OCI-LY3 (cell line): ENCODE results near the gene C4A.
"Not testable (repeated sequence)": the region's sequence is repeated elsewhere in the genome, so short reads cannot be mapped to it uniquely, and the experiment has no call there.

Experiments used
- EZH2phosphoT487 ChIP-seq: fragments of 200-600 bp; shearing (Covaris generic); IDR thresholded peaks from 2 replicates; pipeline ENCODE4 v1.6.1; 2018; ENCODE audit warnings: antibody characterized with exemption, mixed run types, low read depth
- TF ChIP-seq, protein P1 (sequence below): fragments of 200-600, 300-600 bp; sonication (generic); IDR thresholded peaks from 2 replicates; pipeline ENCODE4 v1.5.1; 2014; ENCODE audit warnings: antibody characterized with exemption, low read length, low read depth

DNA sequence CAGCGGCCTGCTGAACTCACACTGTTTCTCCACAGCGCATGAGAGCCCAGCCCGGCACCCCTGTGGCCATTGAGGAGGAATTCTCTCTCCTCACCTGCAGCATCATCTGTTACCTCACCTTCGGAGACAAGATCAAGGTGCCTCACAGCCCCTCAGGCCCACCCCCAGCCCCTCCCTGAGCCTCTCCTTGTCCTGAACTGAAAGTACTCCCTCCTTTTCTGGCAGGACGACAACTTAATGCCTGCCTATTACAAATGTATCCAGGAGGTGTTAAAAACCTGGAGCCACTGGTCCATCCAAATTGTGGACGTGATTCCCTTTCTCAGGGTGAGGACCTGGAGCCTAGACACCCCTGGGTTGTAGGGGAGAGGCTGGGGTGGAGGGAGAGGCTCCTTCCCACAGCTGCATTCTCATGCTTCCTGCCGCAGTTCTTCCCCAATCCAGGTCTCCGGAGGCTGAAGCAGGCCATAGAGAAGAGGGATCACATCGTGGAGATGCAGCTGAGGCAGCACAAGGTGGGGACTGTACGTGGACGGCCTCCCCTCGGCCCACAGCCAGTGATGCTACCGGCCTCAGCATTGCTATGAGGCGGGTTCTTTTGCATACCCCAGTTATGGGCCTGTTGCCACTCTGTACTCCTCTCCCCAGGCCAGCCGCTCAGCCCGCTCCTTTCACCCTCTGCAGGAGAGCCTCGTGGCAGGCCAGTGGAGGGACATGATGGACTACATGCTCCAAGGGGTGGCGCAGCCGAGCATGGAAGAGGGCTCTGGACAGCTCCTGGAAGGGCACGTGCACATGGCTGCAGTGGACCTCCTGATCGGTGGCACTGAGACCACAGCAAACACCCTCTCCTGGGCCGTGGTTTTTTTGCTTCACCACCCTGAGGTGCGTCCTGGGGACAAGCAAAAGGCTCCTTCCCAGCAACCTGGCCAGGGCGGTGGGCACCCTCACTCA is 57.7 kb downstream of the C4A start:
- TF ChIP-seq, protein P1, sequence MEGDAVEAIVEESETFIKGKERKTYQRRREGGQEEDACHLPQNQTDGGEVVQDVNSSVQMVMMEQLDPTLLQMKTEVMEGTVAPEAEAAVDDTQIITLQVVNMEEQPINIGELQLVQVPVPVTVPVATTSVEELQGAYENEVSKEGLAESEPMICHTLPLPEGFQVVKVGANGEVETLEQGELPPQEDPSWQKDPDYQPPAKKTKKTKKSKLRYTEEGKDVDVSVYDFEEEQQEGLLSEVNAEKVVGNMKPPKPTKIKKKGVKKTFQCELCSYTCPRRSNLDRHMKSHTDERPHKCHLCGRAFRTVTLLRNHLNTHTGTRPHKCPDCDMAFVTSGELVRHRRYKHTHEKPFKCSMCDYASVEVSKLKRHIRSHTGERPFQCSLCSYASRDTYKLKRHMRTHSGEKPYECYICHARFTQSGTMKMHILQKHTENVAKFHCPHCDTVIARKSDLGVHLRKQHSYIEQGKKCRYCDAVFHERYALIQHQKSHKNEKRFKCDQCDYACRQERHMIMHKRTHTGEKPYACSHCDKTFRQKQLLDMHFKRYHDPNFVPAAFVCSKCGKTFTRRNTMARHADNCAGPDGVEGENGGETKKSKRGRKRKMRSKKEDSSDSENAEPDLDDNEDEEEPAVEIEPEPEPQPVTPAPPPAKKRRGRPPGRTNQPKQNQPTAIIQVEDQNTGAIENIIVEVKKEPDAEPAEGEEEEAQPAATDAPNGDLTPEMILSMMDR: not testable (repeated sequence)
- not testable (repeated sequence) for TF ChIP-seq EZH2phosphoT487
